ENCODE measurements around the gene IQSEC1. TPM values are rescaled to one million over a fixed set of nuclear protein-coding genes. Genes with fewer than 3 reads are reported as not detected.

IQSEC1 gene
- total and polyA plus RNA-seq, 9 of the 15 experiments (the other 6 are each of a cell fraction or from before 2014, with no cell fraction given), result 0.56 to 39.0 (median 6.8) TPM

DNA sequence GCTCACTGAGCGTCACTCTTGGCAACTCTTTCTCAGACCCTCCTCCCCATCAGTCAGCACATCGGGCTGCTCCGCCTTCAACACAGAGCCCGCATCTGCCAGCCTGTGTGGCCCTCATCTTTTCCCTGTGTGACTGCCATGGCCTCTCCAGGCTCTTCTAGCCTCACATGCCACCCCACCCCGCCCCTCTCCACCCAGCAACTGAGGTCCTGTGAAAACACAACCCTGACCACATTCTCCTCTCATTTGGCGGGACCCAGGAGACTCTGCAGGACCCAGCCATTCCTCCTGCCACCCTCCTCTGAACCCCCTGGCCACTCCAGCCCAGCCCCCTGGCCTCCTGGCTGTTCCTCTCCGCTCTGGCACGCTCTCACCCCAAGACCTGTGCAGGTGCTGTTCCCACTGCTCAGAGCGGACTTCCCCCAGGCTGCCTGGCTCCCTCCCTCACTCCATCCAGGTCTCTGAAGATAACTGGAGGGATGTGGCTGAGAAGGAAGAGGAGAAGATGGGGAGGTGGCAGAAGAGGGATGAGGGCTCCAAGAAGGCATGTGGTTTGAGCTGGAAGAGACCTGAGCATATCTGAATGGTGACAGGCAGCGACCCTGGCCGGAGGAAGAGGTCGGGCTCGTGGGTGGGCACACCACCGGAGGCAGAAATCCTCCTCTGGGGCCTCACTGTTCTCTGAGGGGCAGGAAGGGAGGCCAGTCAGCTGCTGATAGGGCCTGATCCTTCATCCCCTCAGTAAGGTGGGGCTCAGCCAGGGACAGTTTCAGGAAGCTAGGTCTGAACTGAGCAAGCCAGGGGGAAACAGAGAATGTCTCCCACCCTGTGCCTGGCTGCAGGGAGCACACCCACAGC, 120.7 kb downstream of the IQSEC1 start:
- peak; percentile 70 for ATAC-seq
- intact Hi-C loops (cut with micrococcal nuclease) (loop anchor here (1.0 kb wide), 2 partner anchors 32 to 43 kb away; no protein-coding TSS in a partner anchor), in situ Hi-C loops (cut with MboI) (no loop called here)
- Histone ChIP-seq H3K4me2 (ENCODE audit: insufficient read depth, low read length) (peak overlapping the region; percentile 84), H4K20me1 (replicated peaks; ENCODE audit: control insufficient read depth, insufficient read depth, low read length) (no peaks in the 10 kb centered on the region), H3K36me3 (ENCODE audit: control insufficient read depth, insufficient read depth, low read length) (peaks cover under 1% of the 10 kb centered on the region), H3K9me3 (replicated peaks; ENCODE audit: control insufficient read depth, insufficient read depth, low read depth, low read length) (no peaks in the 10 kb centered on the region), H3K27ac (ENCODE audit: extremely low read depth, low read depth, low read length) (peak overlapping the region; percentile 90), H3K27me3 (ENCODE audit: control insufficient read depth in 2 of 2, insufficient read depth in 2 of 2, low read length in 2 of 2) (no peaks in the 10 kb centered on the region), H3K4me1 (replicated peaks in 1 of 2; ENCODE audit: control insufficient read depth in 2 of 2, insufficient read depth in 2 of 2, low read length in 2 of 2) (peaks cover 74 to 88% of the 10 kb centered on the region in 2 experiments), H3K9ac (ENCODE audit: insufficient read depth in 1 of 2, low read depth in 2 of 2, low read length in 2 of 2) (peak overlapping the region; percentile 57 to 88), H3K4me3 (peak overlapping the region; percentile 24), H3K79me2 (ENCODE audit: control insufficient read depth, insufficient read depth, low read length) (peaks cover 91% of the 10 kb centered on the region), H2AFZ (ENCODE audit: low read depth, low read length) (peak overlapping the region; percentile 61), H3K9me1 (ENCODE audit: control insufficient read depth, insufficient read depth, low read length) (no peaks in the 10 kb centered on the region)
- 44% methylated on average over 12 of the region's 14 CpGs for WGBS (ENCODE audit: insufficient coverage, low coverage, missing lambda C conversion rate)
- no peak for FAIRE-seq
- ChIA-PET POLR2A (interaction anchor here (0.9 to 1.8 kb wide), 6 partner anchors 10 to 57 kb away, joined by 3 to 7 read pairs (median 4); no protein-coding TSS in a partner anchor), CTCF (ENCODE audit: low intra/inter-chr PET ratio) (no interaction called here)
- BruUV-seq (replicated peaks), result TSS peak; percentile 39
- DNase-seq (ENCODE audit: extremely low read depth in 1 of 4, low spot score in 3 of 4), result peak; percentile 82 to 84 (median 82)
- TF ChIP-seq ZNF24 (IDR thresholded peaks at IDR 0.05) (no peak), ZNF740 (CRISPR knock-in tag; IDR thresholded peaks at IDR 0.05) (peak; percentile 25; the same call in 1 of the 2 replicates), ZNF740 (tag; IDR thresholded peaks at IDR 0.05) (no peak), HSF4 (CRISPR knock-in tag; IDR thresholded peaks at IDR 0.05; ENCODE audit: borderline replicate concordance) (no peak), DACH1 (IDR thresholded peaks at IDR 0.05; ENCODE audit: partially characterized antibody) (peak; percentile 30), KAT7 (CRISPR knock-in tag; IDR thresholded peaks at IDR 0.05; ENCODE audit: borderline replicate concordance) (peak; percentile 90; the same call in 1 of the 2 replicates), ZNF57 (CRISPR knock-in tag; IDR thresholded peaks at IDR 0.05) (no peak), E2F6 (IDR thresholded peaks at IDR 0.05; ENCODE audit: borderline replicate concordance in 1 of 2, extremely low read depth in 1 of 2, insufficient read depth in 1 of 2, insufficient read length in 1 of 2, low read depth in 1 of 2, low read length in 1 of 2, poor library complexity in 1 of 2, severe bottlenecking in 1 of 2) (peak in 1 of 2 experiments; percentile 14), FOXP1 (CRISPR knock-in tag; IDR thresholded peaks at IDR 0.05) (peak; percentile 65), KDM5B (IDR thresholded peaks at IDR 0.05; ENCODE audit: insufficient replicate concordance, low read depth, low read length) (peak; percentile 39), MIER1 (IDR thresholded peaks at IDR 0.05; ENCODE audit: low read depth) (no peak), KHSRP (IDR thresholded peaks at IDR 0.05) (no peak), HDGF (IDR thresholded peaks at IDR 0.05) (peak; percentile 28; the same call in 1 of the 2 replicates), OTX1 (CRISPR knock-in tag; IDR thresholded peaks at IDR 0.05) (no peak), TBL1XR1 (IDR thresholded peaks at IDR 0.05; ENCODE audit: low read length in 2 of 2) (peak in 1 of 2 experiments; percentile 13; a peak in 1 of 4 replicates), GATAD2B (IDR thresholded peaks at IDR 0.05; ENCODE audit: borderline replicate concordance) (no peak), POLR2B (IDR thresholded peaks at IDR 0.05; ENCODE audit: low read depth, partially characterized antibody) (peak; percentile 25), ZBTB7A (IDR thresholded peaks at IDR 0.05; ENCODE audit: borderline replicate concordance, control insufficient read depth, low read depth, low read length) (0 out of 2 replicates have a peak, but pooled peaks have one; percentile 37), ZNF263 (CRISPR knock-in tag; IDR thresholded peaks at IDR 0.05; ENCODE audit: borderline replicate concordance) (peak; percentile 82), MCM5 (IDR thresholded peaks at IDR 0.05; ENCODE audit: low read depth) (no peak), RB1 (IDR thresholded peaks at IDR 0.05; ENCODE audit: low read depth) (no peak)
